Gastroesophageal sphincter (tissue), 3 donors: ENCODE measurements around the gene NUP160.

ENCODE experiments used
- EP300 ChIP-seq: sonication (generic); formaldehyde crosslinking; IDR thresholded peaks from one replicate; pipeline ENCODE4 v1.6.1; 2017; ENCODE audit warnings: antibody characterized with exemption, mild to moderate bottlenecking
- POLR2A ChIP-seq, 2 donors: fragments of 450-650 bp; IDR thresholded peaks; one replicate each; pipeline ENCODE4 v1.6.1; 2017; ENCODE audit warnings: antibody characterized with exemption in 2 of 2, mild to moderate bottlenecking in 2 of 2, moderate library complexity in 1 of 2
- TF ChIP-seq, protein P1 (sequence below), 4 experiments: fragments of 200-600 bp in 2 of 4; fragments of 450-650 bp in 2 of 4; sonication (generic) in 1 of 4; IDR thresholded peaks; one replicate each; pipeline ENCODE4 v1.5.1; 2017 to 2019; ENCODE audit warnings: antibody characterized with exemption in 4 of 4, mild to moderate bottlenecking in 2 of 4, moderate library complexity in 2 of 4

DNA sequence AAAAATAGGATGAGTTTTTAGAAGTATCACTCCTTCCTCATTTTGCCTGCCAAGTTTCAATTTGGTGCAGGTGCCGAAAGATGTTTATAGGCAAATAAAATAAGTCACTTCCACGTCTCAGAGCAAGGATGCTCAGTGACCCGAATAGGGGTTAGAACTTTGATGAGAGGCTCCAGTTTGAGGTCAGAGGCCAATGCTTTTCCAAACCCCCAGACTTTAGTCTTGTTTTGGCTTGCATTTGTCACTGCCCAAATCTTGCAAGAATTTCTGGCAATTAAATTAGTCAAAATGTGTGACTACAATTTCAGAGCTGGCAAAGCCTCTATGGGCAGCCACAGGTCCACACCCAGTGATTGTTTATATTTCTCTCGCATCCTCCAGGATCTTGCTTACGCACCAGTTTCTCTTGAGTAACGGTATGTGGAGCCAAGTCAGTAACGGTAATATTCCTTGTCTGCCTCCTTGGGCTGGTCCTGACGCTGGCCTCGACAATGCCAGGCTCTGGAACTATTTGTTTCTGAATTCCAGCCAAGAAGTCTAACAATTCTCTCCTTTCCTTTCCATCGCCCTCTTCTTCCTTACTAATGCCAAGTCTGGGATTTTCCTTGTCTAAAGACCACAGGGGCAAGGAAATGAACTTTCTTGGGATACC lies 9.9 kb upstream of the NUP160 start:
- TF ChIP-seq, protein P1, sequence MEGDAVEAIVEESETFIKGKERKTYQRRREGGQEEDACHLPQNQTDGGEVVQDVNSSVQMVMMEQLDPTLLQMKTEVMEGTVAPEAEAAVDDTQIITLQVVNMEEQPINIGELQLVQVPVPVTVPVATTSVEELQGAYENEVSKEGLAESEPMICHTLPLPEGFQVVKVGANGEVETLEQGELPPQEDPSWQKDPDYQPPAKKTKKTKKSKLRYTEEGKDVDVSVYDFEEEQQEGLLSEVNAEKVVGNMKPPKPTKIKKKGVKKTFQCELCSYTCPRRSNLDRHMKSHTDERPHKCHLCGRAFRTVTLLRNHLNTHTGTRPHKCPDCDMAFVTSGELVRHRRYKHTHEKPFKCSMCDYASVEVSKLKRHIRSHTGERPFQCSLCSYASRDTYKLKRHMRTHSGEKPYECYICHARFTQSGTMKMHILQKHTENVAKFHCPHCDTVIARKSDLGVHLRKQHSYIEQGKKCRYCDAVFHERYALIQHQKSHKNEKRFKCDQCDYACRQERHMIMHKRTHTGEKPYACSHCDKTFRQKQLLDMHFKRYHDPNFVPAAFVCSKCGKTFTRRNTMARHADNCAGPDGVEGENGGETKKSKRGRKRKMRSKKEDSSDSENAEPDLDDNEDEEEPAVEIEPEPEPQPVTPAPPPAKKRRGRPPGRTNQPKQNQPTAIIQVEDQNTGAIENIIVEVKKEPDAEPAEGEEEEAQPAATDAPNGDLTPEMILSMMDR (IDR thresholded peaks at IDR 0.05) = no peak
- no peak for TF ChIP-seq POLR2A (IDR thresholded peaks at IDR 0.05)
- no peak for TF ChIP-seq EP300
